ENCODE data around the gene CDK5RAP2.

The CDK5RAP2 gene

GRCh38 chr9:120587328-120587727, 7.4 kb upstream of the CDK5RAP2 start:
- no peak overlapping the region for H3K4me3 ChIP-seq (replicated peaks in 1 of 2; ENCODE audit: low read depth in 2 of 2, low read length in 2 of 2)
- no peak for TF ChIP-seq CTCF (IDR thresholded peaks at IDR 0.05; ENCODE audit: low read depth, low read length)
- DNase-seq (ENCODE audit: low read depth in 2 of 2): no peak

- H3K4me3 ChIP-seq (replicated peaks in 1 of 2; ENCODE audit: low read depth in 2 of 2, low read length in 2 of 2): no peak overlapping the region
- TF ChIP-seq CTCF (IDR thresholded peaks at IDR 0.05; ENCODE audit: low read depth, low read length): no peak
- peak; percentile 88 to 89 for DNase-seq (ENCODE audit: low read depth in 2 of 2)
Observed at GRCh38 chr9:120583958-120584369, 4.0 kb upstream of the CDK5RAP2 start.

GRCh38 chr9:120579139-120580050, 572 bp downstream of the CDK5RAP2 start:
- TF ChIP-seq CTCF (IDR thresholded peaks at IDR 0.05; ENCODE audit: low read depth, low read length): no peak
- peak in 1 of 2 donors; percentile 14 for DNase-seq (ENCODE audit: low read depth in 2 of 2)
- H3K4me3 ChIP-seq (replicated peaks in 1 of 2; ENCODE audit: low read depth in 2 of 2, low read length in 2 of 2): peak overlapping the region; percentile 93

- TF ChIP-seq CTCF (IDR thresholded peaks at IDR 0.05; ENCODE audit: low read depth, low read length): no peak
- no peak for DNase-seq (ENCODE audit: low read depth in 2 of 2)
- no peak overlapping the region for H3K4me3 ChIP-seq (replicated peaks in 1 of 2; ENCODE audit: low read depth in 2 of 2, low read length in 2 of 2)
Observed at GRCh38 chr9:120574473-120574872, 5.5 kb downstream of the CDK5RAP2 start.

- no peak overlapping the region for H3K4me3 ChIP-seq (replicated peaks in 1 of 2; ENCODE audit: low read depth in 2 of 2, low read length in 2 of 2)
- DNase-seq (ENCODE audit: low read depth in 2 of 2): no peak
- no peak for TF ChIP-seq CTCF (IDR thresholded peaks at IDR 0.05; ENCODE audit: low read depth, low read length)
Observed at GRCh38 chr9:120572472-120572871, 7.5 kb downstream of the CDK5RAP2 start.

GRCh38 chr9:120571443-120572257, 8.3 kb downstream of the CDK5RAP2 start:
- no peak for TF ChIP-seq CTCF (IDR thresholded peaks at IDR 0.05; ENCODE audit: low read depth, low read length)
- peak in 1 of 2 donors; percentile 77 for DNase-seq (ENCODE audit: low read depth in 2 of 2)

More at GRCh38 chr9:120571443-120572257, 8.3 kb downstream of the CDK5RAP2 start:
- H3K4me3 ChIP-seq (replicated peaks in 1 of 2; ENCODE audit: low read depth in 2 of 2, low read length in 2 of 2): no peak overlapping the region

Measured in cardiac fibroblast (primary cell).